ENCODE results near the gene OLFML2B.

Gene OLFML2B

DNA sequence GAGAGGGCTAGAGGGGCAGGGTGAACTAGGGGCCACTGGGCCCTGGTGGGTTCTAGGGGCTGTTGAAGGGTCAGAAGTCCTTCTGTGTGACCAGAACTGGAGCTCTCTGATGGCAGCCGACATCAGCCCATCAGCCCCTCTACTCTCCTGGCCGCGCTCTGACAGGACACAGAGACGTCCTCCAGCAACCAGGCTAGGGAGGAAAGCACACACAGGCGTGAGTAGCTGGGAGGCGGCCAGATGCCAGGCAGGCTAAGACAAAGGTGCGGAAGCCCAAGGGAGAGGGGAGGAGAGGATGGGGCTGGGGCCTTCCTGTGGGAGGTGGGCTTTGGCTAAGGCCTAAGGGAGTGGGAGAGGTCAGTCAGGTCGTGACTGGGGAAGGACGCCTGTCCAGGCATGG lies 50.8 kb downstream of the OLFML2B start:
- no peak for DNase-seq

DNA sequence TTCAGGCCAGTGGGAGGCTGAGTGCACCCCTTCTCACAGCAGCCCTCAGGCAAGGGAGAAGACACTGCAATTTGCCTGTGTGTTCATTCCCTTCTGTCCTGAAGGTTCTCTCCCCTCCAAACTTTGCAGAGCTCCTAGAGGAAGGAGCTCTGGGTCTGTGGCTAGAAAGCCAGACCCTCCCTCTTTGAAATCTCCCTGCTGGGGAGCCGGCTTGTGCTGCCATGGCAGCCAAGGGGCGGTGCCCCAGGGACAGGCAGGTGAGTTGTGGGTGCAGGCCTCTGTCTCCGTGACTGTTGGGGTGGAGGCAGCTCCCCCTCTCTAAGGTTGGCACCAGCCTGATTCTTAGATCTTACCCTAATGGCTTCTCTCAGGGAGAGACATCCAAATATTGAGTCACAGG lies 53.0 kb downstream of the OLFML2B start:
- no peak for DNase-seq

DNA sequence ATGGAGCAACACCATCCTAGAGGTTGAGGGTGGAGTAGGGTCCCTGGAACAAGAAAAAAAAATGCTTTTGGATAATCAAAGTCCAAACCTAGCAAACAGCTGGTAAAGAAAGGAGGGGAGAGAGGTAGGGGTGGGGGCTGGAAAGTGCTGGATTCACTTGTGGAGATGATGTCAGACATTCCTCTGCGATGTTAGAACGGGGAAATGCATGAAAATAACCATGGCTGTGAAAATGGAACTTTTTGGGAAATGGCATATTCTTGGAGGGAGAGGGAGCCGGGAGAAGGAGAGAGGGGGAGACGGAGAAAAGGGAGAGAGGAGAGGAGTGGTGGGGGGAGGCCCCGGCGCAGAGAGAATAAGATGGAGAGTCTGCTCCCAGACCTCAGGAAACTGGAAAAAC lies 53.6 kb downstream of the OLFML2B start:
- DNase-seq: no peak

DNA sequence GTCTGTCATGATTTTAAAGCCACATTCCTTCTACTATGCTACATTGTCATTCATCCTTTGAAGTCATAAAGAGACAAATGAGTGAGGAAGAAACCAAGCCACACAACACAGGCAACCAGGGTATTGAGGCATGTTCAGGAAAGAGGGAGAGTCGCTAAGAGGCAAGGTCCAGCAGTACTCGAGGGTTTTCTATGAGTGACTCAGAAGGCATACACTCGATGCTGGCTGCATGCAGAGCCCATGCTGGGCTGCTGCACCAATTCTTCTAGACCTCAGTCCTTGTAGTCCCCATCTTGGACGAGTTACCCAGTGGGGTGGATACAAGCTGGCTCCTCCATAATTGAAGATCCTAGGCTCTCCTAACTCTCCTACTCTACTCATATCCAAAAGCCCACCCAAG lies 57.6 kb downstream of the OLFML2B start:
- no peak for DNase-seq

DNA sequence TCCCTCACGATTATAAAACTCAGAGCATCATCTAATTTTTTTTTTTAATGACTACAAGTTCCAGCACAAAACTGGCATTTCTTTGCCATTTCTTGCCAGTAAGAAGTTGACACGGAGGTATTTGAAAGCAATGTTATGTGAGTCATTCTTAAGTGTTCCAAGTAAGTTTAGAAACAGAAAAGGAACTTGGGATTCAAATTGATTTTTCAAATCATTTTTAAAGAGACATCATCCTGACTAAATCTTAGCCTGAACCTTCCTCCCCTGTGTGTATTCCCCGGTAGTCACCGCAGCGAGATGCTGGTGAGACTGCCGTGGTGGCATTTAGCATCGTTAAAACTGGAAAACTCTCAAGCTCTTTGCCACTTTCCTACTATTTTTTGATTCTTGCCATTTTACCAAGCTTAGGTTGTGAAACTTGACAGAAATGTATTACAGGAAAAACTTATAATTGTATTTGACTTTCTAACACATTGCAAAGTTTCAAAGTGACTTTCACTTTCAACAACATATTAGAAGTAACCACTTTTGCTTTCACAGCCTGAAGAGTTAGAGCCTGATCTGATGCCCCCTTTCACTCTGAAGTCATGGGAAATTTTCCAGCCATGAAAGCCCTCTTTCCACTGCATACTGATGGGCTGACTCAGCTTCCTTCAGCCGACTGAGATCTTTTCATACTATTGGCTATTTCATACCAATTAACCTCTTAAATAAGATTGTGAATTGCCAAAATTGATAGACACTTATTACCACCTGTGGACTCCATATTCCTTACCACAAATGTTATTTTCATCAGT lies 61.4 kb downstream of the OLFML2B start:
- DNase-seq: no peak

DNA sequence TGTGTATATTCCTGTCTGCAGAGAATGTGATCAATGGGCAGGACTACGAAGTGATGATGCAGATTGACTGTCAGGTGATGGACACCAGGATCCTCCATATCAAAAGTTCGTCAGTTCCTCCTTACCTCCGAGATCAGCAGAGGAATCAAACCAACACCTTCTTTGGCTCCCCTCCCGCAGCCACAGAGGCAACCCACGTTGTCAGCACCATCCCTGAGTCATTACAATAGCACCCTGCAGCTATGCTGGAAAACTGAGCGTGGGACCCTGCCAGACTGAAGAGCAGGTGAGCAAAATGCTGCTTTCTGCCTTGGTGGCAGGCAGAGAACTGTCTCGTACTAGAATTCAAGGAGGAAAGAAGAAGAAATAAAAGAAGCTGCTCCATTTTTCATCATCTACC lies 65.2 kb downstream of the OLFML2B start:
- no peak for DNase-seq

DNA sequence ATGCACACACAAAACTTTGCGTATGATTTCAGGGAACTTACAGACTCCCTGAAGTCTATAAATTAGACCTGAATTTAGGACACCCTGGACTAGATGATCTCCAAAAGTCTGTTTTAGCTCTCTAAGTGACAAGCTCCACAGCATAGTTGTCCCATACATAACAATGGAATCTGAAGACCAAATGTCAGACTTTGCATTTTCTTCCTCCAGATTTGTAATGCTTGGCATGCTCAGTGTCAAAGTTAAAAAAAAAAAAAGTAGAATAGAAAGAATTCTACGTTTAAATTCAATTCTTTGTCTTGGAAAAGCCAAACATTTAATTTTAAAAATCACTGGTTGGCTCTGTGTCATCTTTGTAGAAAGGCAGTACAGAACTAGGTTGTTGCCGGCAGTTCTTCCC lies 66.7 kb downstream of the OLFML2B start:
- DNase-seq: no peak

DNA sequence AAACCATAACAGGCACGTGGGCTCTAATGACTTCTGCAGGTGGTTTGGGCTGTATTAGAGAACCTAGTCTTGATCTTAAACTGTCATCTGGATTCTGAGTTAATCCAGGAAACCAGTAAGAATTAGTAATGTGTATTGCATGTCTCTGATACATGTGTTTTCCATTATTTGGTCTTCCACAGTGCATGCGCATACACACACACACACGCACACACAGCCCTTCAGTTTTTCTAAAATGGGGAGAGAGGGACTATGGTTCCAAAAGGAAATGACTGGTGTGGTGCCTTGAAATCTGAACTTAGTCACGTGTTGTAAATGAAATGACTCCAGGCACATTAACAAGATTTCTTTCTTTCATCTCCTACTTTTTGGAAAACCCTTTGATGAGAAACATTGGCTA lies 67.6 kb downstream of the OLFML2B start:
- no peak for DNase-seq

DNA sequence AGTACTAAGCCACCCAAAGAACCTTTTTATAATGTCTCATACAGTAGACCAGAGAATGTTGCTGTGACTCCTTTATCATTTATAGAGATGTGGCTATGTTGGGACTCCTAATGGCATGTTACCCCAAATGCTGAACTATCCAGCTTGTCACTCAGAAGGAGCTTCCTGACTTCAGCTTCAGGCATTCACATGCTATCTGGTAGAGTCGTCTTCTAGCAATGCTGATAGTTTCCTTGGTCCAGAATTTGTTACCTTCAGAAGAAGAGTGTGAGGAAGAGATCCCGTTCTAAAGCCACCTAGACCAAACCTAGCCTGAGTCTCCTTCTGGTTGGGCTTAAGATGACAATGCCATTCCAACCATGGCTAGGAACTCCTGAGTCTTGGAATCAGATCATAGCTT lies 68.1 kb downstream of the OLFML2B start:
- DNase-seq: no peak

DNA sequence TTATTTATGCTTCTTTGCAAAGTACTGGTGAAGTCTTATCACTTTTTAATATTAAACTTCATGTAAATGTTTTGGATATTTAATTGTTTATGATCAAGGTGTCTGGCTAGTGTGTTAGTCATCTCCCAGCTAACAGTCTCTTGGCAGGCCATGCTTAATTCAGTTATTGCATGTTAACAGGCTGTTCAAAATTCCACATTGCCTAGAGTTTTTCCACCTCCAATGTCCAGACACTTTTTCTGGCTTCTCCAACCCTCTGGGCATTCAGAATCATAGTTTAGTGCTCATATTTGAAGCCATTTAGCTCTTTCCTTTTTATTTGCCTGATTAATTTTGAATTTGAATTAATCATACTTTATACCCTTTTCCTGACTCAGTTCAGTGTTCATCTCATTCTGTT lies 69.2 kb downstream of the OLFML2B start:
- no peak for DNase-seq

DNA sequence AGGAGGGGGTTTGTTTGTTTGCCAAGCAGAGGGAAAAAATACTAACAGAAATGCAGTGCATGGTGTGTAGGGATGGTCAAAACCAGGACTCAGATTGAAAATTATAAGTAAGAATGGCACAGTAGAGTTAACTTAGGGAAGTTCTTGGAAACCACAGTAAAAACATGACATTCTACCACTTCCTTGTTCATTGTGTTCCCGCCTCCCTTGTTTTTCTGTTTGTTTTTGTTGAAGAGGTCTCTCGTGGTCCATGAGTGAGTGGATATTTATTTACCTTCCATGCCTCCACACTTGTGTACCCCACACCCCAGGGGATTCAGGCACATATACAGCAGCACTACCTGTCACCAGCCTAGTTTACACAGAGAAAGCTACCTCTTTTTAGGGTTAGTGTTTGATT lies 69.6 kb downstream of the OLFML2B start:
- no peak for DNase-seq

DNA sequence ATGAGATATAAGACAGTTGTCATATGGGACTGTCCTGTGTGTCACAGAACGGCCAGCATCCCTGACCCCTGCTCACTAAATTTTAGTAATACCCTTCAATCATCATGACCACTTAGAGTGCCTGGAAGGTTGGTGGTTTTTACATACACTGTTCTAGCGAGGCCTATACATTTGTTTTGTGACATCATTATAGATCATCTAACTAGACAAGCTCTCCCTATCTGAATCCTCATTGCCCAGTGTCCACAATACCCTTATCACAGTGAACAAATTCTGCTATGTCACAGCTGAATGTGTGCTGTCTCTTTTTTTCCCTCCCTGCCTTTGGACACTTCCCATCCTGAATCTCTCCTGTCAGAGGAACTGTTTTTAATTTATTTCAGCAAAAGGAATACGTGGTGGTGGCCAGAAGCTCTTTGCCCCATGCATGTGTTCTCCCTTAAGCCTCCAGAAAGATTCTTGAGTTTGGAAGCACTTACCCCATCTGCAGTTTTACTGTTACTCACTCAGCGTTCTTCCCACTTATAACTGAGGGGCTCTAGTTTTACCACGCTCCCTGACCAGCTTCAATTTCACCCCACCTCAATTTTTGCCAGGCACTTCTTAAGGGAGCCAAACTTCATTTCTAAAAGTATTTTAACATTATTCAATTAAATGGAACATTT lies 70.3 kb downstream of the OLFML2B start:
- DNase-seq: no peak

DNA sequence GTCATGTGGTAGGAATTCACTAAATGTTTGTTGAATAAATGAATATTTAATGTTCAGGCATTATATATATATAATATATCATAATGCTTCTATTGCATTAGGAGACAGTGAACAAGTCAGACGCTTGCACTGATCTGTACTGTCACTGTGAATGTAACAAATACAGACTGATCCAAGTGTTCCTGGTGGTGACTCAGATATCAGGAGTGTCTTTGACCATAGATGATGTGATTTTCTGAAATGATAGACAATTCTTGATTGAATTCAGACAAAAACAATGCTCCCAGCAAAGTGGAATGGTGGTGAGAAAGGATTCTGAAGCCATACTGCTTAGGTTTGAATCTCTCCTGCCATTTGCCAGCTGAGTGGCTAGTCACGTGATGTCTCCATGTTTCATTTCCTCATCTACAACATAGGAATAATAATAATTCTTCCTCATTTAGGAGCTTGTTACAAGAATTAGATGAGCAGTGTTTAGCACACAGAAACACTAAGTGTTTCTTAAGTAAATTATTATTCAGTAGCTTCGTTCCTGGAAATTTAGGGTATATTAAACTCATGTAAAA lies 71.0 kb downstream of the OLFML2B start:
- DNase-seq: no peak

DNA sequence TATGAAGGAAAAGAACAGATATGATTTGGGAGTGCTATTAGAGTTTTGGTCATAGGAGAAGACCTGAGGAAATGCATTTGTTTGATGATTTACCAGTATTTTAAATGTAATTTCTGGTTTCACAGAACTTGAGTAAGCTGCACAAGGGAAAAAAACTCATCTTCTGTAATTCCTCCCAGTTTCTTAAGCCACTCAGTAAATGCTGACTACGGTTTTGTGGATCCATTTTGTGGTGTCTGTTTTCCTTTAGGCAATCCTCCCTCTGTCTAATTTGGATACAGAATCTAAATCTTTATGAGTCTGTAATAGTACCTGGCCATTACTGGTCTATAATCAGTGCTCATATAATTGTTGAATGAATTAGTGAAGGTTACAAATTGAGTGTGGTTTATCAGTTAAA lies 72.0 kb downstream of the OLFML2B start:
- DNase-seq: no peak

DNA sequence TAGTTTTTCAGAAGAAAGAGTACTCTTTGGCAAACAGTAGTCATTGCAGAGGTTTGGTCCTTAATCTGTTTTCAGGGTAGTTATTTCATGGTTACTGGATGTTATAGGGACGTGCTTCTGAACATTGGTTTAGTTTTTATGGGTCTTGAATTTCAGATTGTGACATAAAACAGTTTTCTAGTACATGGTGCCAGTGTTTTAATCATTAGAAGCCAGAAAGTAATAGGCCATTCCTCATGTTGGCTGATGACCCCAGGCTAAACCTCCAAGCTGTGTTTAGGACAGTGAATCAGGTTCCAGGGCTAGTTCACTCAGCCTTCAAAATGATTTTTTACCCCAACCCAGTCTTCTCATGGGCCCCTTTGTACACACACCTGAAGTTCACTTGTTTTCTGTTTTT lies 73.3 kb downstream of the OLFML2B start:
- DNase-seq: no peak

DNA sequence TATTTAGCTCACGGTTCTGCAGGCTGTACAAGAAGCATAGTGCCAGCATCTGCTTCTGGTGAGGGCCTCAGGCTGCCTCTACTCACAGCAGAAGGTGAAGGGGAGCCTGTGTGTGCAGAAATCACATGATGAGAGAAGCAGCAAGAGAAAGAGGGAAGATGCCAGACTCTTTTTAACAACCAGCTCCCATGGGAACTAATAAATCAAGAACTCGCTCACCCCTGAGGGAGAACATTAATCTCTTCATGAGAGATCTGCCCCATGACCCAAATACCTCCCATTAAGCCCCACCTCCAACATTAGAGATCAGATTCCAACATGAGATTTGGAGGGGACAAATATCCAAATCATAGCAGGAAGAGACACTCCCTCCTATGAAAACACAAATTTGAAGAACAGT lies 74.1 kb downstream of the OLFML2B start:
- DNase-seq: peak; percentile 43

DNA sequence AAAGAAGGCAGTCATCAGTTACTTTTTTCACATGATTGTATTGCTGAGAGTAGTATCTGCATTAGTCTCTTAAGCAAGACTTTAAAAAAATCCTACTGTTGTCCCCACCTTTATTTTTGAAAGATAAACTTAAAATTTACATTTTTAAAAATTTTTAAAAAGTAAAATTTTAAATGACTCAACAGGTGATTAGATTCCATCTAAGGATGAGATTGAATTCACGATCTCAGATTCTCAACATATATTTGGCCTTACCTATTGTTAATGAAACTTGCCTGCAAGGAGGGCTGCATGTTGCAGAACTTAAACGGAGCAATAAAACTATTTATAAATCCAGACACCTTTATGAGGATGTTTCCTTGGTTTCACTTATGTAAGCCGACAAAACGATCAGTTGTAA lies 75.2 kb downstream of the OLFML2B start:
- no peak for DNase-seq

DNA sequence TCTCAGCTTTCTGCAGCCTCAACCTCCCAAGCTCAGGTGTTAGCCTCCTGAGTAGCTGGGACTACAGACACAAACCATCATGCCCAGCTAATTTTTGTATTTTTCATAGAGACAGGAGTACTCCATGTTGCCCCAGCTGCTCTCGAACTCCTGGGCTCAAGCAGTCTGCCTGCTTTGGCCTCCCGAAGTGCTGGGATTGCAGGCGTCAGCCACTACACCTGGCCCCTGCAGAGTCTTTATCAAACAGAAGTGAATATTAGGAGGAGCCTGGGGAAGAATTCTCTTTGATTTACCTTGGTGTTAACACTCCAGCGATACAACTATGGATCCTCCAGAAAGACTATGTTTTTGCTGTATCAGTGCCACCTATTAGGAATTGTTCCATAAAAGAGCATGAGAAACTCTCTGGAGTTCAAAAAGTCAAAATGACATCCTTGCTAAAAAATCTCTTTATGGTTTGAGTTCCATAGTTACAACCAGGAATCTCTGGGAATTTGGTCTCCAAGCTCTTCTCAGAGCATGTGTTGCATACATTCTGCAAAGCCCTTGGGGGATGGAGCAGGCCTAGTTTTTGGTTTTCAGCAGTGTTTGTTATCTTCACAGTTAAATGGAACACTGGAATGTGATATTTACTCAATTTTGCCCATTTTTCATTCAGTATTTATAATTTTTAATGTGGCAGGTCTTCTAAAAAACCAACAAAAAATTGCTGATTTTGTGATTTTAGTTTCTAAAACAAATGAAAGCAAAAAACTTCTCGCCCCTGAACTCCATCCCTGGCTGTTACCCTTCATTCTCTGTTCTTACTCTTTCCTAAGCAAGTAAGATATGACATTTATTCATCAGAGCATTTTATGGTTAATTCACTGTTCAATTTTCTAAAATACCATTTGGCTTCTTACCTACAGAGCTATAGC lies 77.3 kb downstream of the OLFML2B start:
- no peak for DNase-seq

DNA sequence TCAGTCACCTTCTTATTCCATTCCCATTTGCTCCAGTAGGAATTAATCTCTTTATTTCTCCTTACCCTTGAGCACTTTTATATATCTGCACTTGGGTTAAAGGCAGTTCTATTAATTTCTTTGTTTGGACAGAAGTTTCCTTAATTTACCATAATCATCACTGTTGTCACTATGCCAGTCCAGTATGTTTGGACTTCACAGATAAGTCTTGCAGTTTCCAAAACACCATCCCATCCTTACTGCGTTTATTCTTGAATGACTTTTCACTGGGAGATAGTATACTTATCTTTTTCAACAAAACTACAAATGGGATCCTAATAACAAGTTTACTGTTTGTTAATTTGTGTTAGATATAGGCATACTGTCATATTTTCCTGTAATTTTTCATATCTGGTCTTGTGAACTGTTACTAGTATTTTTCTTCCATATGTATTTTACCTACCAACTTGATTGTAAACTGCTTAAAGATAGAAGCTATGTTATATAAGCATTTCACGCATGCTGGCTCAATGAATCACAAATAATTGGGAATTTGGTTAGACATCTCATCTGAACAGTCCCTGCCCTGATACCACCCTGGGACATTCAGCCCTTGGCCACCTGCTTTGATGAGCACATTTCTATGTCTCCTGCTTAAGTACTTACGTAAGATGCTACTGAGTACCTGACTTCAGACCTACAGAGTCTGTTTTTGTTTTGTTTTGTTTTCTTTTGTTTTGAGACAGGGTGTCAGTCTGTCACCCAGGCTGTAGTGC lies 78.2 kb downstream of the OLFML2B start:
- DNase-seq: no peak

DNA sequence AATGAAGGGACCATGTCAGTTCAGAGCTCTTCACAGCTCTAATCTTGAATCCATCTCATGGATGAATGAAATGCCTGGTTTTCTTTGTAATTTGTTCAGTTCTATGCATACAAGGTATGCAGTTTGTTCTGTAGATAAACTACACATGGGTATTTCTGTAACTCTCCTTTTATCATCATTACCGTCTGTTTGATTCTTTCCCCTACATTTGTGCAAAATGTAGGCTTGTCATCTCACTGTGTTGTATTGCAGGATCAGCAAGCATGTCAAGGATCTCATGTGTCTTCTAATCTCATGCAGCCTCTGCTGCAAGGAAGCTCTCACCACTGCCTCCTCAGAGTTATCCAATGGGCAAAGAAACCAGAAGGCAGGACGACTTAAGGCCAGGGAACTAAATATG lies 79.3 kb downstream of the OLFML2B start:
- DNase-seq: no peak

DNA sequence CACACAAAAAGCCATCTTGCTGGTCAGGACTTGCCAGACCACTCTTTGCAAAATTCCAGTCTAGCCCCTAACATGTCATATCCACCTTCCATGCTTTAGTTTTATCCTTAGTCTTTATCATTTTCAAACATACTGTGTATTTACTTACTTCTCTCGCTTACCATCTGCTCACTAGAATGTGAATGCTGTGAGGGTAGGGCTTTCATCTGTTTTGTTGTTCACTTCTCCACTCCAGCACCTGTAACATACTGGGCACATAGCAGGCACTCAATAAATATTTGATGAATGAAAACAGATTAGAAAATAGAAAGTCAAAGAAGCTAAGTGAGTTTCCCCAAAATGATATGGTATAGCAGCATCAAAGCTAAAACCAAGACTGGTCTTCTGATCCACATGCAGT lies 79.9 kb downstream of the OLFML2B start:
- DNase-seq: no peak

DNA sequence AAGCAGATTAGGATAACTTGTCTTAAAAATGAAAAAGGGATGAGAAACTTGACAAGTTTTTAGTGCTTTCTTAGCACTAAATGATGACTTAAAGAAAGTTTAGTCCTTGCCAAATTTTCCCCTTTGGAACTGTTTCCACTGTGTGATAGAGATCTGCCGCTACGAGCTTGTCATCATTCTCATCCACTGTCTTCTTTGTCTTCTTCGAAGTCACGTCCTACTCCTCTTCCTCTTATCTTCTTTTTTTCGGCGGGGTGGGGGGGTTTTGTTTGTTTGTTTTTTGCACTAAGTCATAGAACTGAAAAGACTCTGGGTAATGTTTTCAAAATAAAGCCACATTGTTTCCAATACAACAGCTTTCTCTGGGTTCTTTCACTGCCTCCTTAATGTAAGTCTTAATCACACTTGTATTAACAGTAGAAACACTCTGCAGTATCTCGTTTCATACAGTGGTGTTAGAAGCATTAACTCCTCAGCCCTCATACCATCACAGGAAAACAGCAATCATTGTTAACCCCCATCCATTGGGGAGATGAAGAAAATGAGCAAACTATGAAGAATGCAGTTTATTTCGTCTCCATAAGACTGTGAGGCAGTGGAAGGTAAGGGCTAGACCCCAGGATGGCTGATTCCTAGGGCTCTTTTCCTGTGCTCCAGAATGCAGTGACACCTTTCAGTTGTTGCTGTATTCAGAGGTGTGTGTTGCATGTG lies 81.8 kb downstream of the OLFML2B start:
- no peak for DNase-seq
